HG03108 (cell line): Measurements from ENCODE around the gene DHCR7.

Source experiments
- ATAC-seq: cut with Tn5 transposase; IDR thresholded peaks from one replicate; pipeline ENCODE4 v1.9.1; 2021; ENCODE audit warnings: moderate library complexity; ENCODE audit not compliant: unreplicated experiment

The DHCR7 gene

GRCh38 chr11:71421392-71421950 is 26.7 kb downstream of the DHCR7 start:
- no peak for ATAC-seq

GRCh38 chr11:71420455-71421241 is 27.5 kb downstream of the DHCR7 start:
- no peak for ATAC-seq

GRCh38 chr11:71418643-71419042 is 29.6 kb downstream of the DHCR7 start:
- ATAC-seq, result no peak

- ATAC-seq, result no peak
Observed at GRCh38 chr11:71414645-71415044, 33.5 kb downstream of the DHCR7 start.

- ATAC-seq, result no peak
Observed at GRCh38 chr11:71410363-71410966, 37.7 kb downstream of the DHCR7 start.

GRCh38 chr11:71408826-71409225 is 39.4 kb downstream of the DHCR7 start:
- ATAC-seq, result no peak

- ATAC-seq, result no peak
Observed at GRCh38 chr11:71407356-71407755, 40.8 kb downstream of the DHCR7 start.

- ATAC-seq, result no peak
Observed at GRCh38 chr11:71406681-71407080, 41.5 kb downstream of the DHCR7 start.

- no peak for ATAC-seq
Observed at GRCh38 chr11:71404209-71404608, 44.0 kb downstream of the DHCR7 start.

GRCh38 chr11:71402878-71403277 is 45.3 kb downstream of the DHCR7 start:
- no peak for ATAC-seq

- ATAC-seq, result no peak
Observed at GRCh38 chr11:71400216-71400615, 48.0 kb downstream of the DHCR7 start.

GRCh38 chr11:71399341-71399740 is 48.9 kb downstream of the DHCR7 start:
- no peak for ATAC-seq

GRCh38 chr11:71397961-71398360 is 50.2 kb downstream of the DHCR7 start:
- no peak for ATAC-seq

- no peak for ATAC-seq
Observed at GRCh38 chr11:71397331-71397860, 50.8 kb downstream of the DHCR7 start.

- ATAC-seq, result no peak
Observed at GRCh38 chr11:71396548-71397123, 51.6 kb downstream of the DHCR7 start.

GRCh38 chr11:71395774-71396173 is 52.4 kb downstream of the DHCR7 start:
- no peak for ATAC-seq

- ATAC-seq, result no peak
Observed at GRCh38 chr11:71395263-71395560, 53.0 kb downstream of the DHCR7 start.

- no peak for ATAC-seq
Observed at GRCh38 chr11:71393283-71393682, 54.9 kb downstream of the DHCR7 start.

- ATAC-seq, result no peak
Observed at GRCh38 chr11:71391796-71392195, 56.4 kb downstream of the DHCR7 start.

- ATAC-seq, result no peak
Observed at GRCh38 chr11:71391352-71391751, 56.8 kb downstream of the DHCR7 start.

GRCh38 chr11:71388637-71389235 is 59.5 kb downstream of the DHCR7 start:
- ATAC-seq, result no peak
